ENCODE measurements around the gene TNNI3K.

TNNI3K gene

GRCh38 chr1:74498901-74499300 is 263.7 kb downstream of the TNNI3K start:
- TF ChIP-seq GATA3 (IDR thresholded peaks at IDR 0.05; ENCODE audit: low read depth, low read length) (no peak), GATA2 (IDR thresholded peaks at IDR 0.05; ENCODE audit: low read depth, low read length) (no peak)

DNA sequence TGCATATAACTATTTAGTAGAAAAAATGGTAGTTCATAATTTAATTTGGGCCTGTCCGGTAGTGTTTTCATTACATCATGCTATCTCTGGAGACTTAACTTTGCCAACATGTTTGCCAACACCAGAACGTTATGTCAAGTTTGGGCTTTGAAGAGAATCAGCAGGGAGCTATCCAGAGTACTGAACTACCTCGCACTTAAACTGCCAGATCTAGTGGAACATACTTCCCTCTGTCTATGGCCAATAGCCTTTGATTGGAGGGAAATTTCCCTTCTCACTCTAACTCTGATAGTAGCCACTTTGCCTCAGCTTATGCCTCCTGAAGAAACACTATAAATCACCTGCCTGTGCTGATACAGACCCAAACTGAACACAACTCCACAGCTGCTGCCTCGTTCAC is 267.2 kb downstream of the TNNI3K start:
- TF ChIP-seq GATA3 (IDR thresholded peaks at IDR 0.05; ENCODE audit: low read depth, low read length) (no peak), GATA2 (IDR thresholded peaks at IDR 0.05; ENCODE audit: low read depth, low read length) (no peak)

- TF ChIP-seq GATA2 (IDR thresholded peaks at IDR 0.05; ENCODE audit: low read depth, low read length) (no peak), GATA3 (IDR thresholded peaks at IDR 0.05; ENCODE audit: low read depth, low read length) (no peak)
Measured at GRCh38 chr1:74502858-74503257, 267.7 kb downstream of the TNNI3K start.

DNA sequence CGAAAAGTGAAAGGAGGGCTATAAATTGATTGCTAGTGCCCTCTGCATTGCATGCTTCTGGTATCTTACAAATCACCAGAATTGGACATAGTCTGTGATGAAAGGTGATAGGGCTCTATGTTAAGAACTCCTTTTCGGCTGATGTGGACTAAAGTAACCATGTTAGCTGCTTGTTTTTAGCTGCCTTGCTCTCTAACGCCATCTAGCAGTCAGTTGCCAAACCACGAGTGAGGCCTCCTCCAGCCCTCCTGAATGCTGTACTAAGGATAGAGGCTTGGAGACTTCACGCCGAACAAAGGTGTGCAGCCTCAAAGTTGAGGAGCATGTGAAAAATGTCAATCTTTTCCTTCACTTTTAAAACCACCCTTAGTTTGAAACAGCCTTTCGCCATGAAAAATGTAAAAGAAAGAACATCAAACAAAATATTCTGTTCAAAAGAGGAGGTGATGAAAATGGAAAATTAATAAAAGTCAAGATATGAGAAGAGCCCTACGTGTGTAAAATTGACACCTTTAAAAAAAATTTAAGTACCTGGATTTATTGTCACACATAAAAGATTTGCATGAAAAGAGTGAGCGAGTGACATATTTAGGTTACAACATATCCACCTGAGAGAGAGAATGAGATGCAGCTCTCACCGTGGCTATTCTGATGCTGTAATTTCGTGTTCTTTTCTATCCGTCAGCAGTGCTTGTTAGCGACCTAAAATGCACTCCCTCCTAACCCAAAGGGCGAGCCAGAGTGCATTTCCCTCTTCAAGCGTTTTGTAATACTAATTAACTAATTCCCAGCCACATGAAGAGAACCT is 269.1 kb downstream of the TNNI3K start:
- peak; percentile 55; the same call in 1 of the 2 replicates for TF ChIP-seq GATA2 (IDR thresholded peaks at IDR 0.05; ENCODE audit: low read depth, low read length)
- TF ChIP-seq GATA3 (IDR thresholded peaks at IDR 0.05; ENCODE audit: low read depth, low read length), result no peak

GRCh38 chr1:74504933-74505512 is 269.8 kb downstream of the TNNI3K start:
- no peak for TF ChIP-seq GATA3 (IDR thresholded peaks at IDR 0.05; ENCODE audit: low read depth, low read length)
- TF ChIP-seq GATA2 (IDR thresholded peaks at IDR 0.05; ENCODE audit: low read depth, low read length), result peak; percentile 11; the same call in 1 of the 2 replicates

DNA sequence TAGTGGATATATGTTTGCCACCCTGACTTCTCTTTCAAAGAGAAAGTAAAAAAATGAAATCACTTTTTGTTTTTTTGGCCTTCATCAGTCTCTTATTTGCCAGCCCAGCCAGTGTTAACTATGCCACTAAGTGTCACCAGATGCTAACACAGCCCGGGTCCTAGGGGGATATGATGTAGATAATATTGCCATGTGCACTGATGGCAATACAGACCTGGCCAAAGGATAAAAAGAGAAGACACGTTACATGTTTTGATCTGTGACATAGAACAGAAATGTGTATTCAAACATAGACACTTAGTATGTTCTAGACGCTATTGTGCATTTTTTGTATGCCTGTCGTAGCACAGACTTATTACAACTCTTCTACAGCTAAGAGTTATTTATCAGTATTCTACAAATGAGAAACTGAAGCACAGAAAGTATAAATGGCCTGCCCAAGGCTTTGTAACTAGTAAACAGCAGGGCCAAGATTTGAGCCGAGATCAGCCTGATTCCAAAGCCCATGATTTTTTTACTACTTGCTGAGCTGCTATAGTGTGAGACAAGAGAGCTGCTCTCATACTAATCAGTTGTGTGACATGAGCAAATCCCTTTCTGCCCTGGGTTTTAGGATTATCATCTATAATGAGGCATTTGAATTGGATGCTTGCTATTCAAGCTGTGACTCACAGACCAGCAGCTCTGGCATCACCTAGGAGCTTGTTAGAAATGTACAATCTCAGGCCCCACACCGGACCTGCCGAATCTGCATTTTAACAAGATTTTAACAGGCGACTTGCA is 270.9 kb downstream of the TNNI3K start:
- TF ChIP-seq GATA3 (IDR thresholded peaks at IDR 0.05; ENCODE audit: low read depth, low read length), result peak; percentile 35
- TF ChIP-seq GATA2 (IDR thresholded peaks at IDR 0.05; ENCODE audit: low read depth, low read length), result peak; percentile 65

GRCh38 chr1:74508449-74508848 is 273.3 kb downstream of the TNNI3K start:
- TF ChIP-seq GATA3 (IDR thresholded peaks at IDR 0.05; ENCODE audit: low read depth, low read length) (no peak), GATA2 (IDR thresholded peaks at IDR 0.05; ENCODE audit: low read depth, low read length) (no peak)

- TF ChIP-seq GATA2 (IDR thresholded peaks at IDR 0.05; ENCODE audit: low read depth, low read length) (no peak), GATA3 (IDR thresholded peaks at IDR 0.05; ENCODE audit: low read depth, low read length) (no peak)
Measured at GRCh38 chr1:74512170-74512915, 277.2 kb downstream of the TNNI3K start, which contains the start of gene LRRC53. Gene LRRC53 (minus strand): TSS chr1:74512611. CDS start chr1:74483349, 29,262 bp downstream.

DNA sequence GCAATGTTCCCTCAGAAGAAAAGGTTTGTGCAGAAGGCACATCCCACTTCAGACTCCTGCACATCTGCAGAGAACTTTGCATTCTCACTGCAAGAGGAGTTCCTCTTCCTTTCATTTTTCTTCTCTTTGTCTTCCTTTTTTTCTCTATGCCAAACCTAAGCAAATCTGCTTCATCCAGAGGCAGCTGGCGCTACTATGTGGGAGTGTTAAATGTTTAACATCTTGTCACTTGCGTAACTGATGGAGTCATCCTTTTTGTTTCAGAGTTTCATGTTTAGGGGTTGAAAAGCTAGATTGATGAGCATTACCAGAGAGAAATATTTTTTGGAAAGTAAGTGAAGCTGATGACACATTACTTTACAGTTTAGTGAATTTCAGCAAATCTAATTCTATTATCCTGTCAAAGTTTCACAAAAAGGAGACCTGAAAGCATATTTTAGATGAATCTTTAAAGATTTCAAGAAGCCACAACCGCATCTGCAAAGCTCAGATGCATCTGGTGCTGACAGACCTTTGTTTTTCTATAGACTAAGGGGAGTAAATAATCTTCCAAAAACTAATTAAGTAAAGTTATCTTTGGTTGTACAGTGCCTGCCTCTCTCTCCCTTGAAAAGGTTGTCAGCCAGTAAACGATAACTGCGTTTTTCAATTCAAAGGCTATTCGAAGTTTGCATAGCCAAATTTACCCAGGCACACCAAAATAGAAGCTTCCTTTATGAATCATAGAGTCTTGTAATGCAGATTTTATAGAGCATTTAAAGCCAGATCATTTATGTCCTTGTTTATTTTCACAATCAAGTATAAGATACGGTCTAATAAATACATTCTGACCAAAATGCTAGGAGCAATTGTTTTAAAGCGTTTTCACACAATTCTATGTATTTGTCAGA is 278.5 kb downstream of the TNNI3K start:
- no peak for TF ChIP-seq GATA2 (IDR thresholded peaks at IDR 0.05; ENCODE audit: low read depth, low read length)
- no peak for TF ChIP-seq GATA3 (IDR thresholded peaks at IDR 0.05; ENCODE audit: low read depth, low read length)

DNA sequence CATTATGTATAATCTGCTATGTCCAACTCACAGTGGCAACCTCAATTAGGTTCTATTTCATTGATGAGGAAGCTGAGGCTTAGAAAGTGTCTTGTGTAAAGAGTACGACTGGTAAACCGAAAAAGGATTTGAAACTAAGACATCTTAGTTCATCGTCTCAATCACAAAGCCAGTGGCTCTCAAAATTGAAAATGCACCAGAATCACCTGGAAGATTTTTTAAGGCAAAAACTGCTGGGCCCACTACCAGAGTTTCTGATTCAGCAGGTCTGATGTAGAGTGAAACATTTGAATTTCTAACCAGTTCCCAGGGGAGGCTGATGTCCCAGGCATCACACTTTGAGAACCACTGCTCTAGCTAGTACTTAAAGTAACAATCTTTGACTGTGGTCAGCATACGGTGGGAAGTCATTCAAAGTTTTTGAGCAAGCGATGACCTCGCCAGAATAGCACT is 282.4 kb downstream of the TNNI3K start:
- TF ChIP-seq GATA3 (IDR thresholded peaks at IDR 0.05; ENCODE audit: low read depth, low read length) (no peak), GATA2 (IDR thresholded peaks at IDR 0.05; ENCODE audit: low read depth, low read length) (no peak)

DNA sequence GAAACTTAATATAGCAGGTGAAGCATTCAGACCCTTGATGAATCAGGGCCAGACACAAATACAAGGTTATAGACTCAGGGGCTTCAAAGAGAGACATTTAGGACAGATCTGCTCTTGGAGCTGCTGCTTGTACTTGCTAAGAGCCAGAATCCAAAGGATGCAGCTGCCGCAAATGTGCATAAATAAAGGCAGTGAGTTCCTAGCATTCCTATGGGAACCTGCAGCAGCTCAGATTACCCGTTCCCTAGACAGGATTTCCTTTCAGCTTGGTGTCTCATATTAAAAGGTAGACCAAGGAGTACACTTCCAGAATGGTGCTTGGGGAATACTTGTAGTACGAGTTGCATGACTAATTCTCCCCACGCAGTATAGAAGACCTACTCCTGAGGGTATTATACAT is 287.0 kb downstream of the TNNI3K start:
- TF ChIP-seq GATA2 (IDR thresholded peaks at IDR 0.05; ENCODE audit: low read depth, low read length), result no peak
- no peak for TF ChIP-seq GATA3 (IDR thresholded peaks at IDR 0.05; ENCODE audit: low read depth, low read length)

- no peak for TF ChIP-seq GATA3 (IDR thresholded peaks at IDR 0.05; ENCODE audit: low read depth, low read length)
- no peak for TF ChIP-seq GATA2 (IDR thresholded peaks at IDR 0.05; ENCODE audit: low read depth, low read length)
Measured at GRCh38 chr1:74523873-74524480, 288.8 kb downstream of the TNNI3K start.

Data from SH-SY5Y (cell line).